ENCODE results near the gene MRM2.

DNA sequence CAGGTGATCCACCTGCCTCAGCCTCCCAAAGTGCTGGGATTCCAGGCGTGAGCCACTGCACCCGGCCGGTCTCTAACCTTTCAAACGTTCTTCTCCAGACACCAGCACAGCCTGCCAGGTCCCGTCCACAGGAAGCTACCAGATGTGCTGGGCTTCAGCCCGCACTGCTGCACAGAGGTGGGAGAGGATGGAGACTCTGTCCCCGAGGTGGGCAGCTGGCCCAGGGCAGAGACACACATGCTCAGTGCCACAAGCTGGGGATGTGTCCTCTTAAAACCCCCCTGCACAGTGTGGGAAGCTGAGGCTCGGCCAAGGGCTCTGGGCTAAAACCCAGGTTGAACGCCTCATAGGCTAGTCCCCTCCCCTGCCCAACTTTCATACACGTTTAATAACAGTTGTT is 9.4 kb upstream of the MRM2 start:
- TF ChIP-seq ATF7 (IDR thresholded peaks at IDR 0.05; ENCODE audit: low read depth) (no peak), NFXL1 (IDR thresholded peaks at IDR 0.05; ENCODE audit: borderline replicate concordance) (no peak)
- TF ChIP-seq, protein P1, sequence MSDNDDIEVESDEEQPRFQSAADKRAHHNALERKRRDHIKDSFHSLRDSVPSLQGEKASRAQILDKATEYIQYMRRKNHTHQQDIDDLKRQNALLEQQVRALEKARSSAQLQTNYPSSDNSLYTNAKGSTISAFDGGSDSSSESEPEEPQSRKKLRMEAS (IDR thresholded peaks at IDR 0.05; ENCODE audit: low read depth, low read length), result no peak
